ENCODE results near the gene TMEM218. TPM values are rescaled to one million over a fixed set of nuclear protein-coding genes. Genes with fewer than 3 reads are reported as not detected.

Gene TMEM218
- total RNA-seq (ENCODE audit: unreplicated experiment) = 11.4 TPM
- long read RNA-seq, partial matches to known transcripts = 0 of 13 reads
- long read RNA-seq, other reads (novel, unspliced or antisense) = 10 of 13 reads

- Mint-ChIP-seq H3K27me3 (ENCODE audit: unreplicated experiment) (peaks cover 2% of the 10 kb centered on the region), H3K27ac (ENCODE audit: unreplicated experiment) (peak within 1 kb of the TSS; percentile 99), H3K4me1 (ENCODE audit: unreplicated experiment) (peaks cover 15% of the 10 kb centered on the region), H3K4me3 (ENCODE audit: unreplicated experiment) (peak within 1 kb of the TSS; percentile 100), H3K9me3 (ENCODE audit: unreplicated experiment) (no peaks in the 10 kb centered on the region), H3K36me3 (ENCODE audit: low read depth, unreplicated experiment) (no peaks in the 10 kb centered on the region)
- no peak for TF ChIP-seq CTCF (IDR thresholded peaks at IDR 0.05; ENCODE audit: unreplicated experiment)
- DNase-seq (ENCODE audit: low spot score) = peak; percentile 95
Measured at GRCh38 chr11:125111343-125112207, at the start of gene TMEM218. TSS of gene TMEM218 (minus strand) at chr11:125111626. CDS start at chr11:125102241, 9,385 bp downstream.

DNA sequence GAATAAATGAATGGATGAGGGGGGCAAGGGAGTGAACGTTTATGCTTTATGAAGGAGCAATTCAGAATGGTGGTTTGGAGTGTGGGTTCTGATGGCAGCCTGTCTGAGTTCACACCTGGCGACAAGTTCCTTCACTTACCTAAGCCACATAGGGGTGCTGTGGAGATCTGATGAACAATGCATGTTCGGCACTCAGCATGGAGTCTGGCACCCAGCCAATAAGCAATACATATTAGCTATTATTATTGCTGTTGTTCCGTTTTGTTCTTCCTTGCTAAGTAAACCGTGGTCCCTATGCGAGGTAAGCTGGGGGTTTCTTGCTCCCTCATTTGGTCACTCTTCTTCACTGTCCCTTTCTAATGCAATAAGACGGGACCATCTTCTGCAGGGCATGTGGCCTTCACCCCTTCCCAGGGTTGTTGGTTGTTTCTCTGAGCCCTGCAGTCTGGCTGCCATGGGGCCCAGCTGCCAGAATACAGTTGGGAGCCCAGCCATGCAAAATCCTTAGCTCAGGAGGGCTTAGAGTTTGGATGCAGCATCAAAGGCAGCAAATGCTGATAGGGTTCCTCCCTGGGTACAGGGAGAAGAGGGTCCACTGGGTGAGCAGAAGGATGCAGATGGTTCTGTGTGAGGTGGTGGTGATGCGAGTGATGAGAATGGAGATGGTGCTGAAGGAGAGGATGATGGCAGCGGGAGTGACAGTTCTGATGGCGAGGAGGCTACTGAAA is 46.7 kb upstream of the TMEM218 start:
- no peak for DNase-seq (ENCODE audit: low spot score)
- H3K4me3 Mint-ChIP-seq (ENCODE audit: unreplicated experiment) = no peak overlapping the region
- H3K27me3 Mint-ChIP-seq (ENCODE audit: unreplicated experiment) = peaks cover 12% of the 10 kb centered on the region
- peaks cover 8% of the 10 kb centered on the region for H3K4me1 Mint-ChIP-seq (ENCODE audit: unreplicated experiment)
- no peaks in the 10 kb centered on the region for H3K9me3 Mint-ChIP-seq (ENCODE audit: unreplicated experiment)
- no peak for TF ChIP-seq CTCF (IDR thresholded peaks at IDR 0.05; ENCODE audit: unreplicated experiment)
- H3K36me3 Mint-ChIP-seq (ENCODE audit: low read depth, unreplicated experiment) = no peaks in the 10 kb centered on the region
- H3K27ac Mint-ChIP-seq (ENCODE audit: unreplicated experiment) = no peak overlapping the region

GRCh38 chr11:125157118-125157733 is 45.8 kb upstream of the TMEM218 start:
- Mint-ChIP-seq H3K4me3 (ENCODE audit: unreplicated experiment) (no peak overlapping the region), H3K36me3 (ENCODE audit: low read depth, unreplicated experiment) (no peaks in the 10 kb centered on the region), H3K4me1 (ENCODE audit: unreplicated experiment) (peaks cover 4% of the 10 kb centered on the region), H3K27ac (ENCODE audit: unreplicated experiment) (no peak overlapping the region), H3K9me3 (ENCODE audit: unreplicated experiment) (no peaks in the 10 kb centered on the region), H3K27me3 (ENCODE audit: unreplicated experiment) (peaks cover 14% of the 10 kb centered on the region)
- no peak for DNase-seq (ENCODE audit: low spot score)
- TF ChIP-seq CTCF (IDR thresholded peaks at IDR 0.05; ENCODE audit: unreplicated experiment) = no peak

DNA sequence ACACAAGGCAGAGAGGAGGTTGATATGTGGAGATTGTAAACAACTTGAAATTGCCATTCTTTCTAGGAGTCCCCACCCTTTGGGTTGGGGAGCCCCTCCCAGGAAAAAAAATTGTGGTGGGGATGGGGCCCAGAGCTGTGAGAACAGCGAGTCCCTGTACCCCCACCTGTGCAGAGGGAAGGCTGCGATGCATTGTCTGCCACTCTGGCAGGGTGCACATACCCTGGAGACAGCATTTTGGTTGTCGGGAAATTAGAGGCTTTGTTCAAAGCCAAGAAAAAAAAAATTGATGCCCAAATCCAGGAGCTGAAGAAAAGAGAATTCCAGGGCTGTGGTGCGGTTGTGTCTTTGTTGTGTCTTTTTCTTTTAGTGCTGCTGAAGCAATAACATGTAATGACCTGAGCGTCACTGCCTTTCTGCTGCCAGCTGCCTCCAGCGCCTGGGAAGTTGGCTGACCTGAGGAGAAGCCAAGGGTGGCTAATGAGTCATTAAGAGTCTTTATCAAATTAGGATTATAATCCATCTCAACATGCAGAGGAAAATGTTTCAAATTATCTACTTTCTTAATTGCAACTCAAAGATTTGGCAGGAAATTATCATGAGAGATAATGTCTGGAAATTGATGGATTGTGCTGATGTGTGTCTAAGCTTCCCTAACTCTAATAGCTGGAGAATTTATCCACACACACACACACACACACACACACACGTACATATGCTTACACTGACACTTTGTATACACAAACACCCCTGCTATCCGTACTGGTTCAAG is 45.1 kb upstream of the TMEM218 start:
- Mint-ChIP-seq H3K27ac (ENCODE audit: unreplicated experiment) (no peak overlapping the region), H3K27me3 (ENCODE audit: unreplicated experiment) (peaks cover 15% of the 10 kb centered on the region), H3K4me1 (ENCODE audit: unreplicated experiment) (peaks cover 4% of the 10 kb centered on the region), H3K36me3 (ENCODE audit: low read depth, unreplicated experiment) (no peaks in the 10 kb centered on the region), H3K4me3 (ENCODE audit: unreplicated experiment) (no peak overlapping the region), H3K9me3 (ENCODE audit: unreplicated experiment) (no peaks in the 10 kb centered on the region)
- TF ChIP-seq CTCF (IDR thresholded peaks at IDR 0.05; ENCODE audit: unreplicated experiment) = no peak
- DNase-seq (ENCODE audit: low spot score) = no peak
